PC-3 (cell line): ENCODE measurements around the gene EXOSC7. TPM values are rescaled to one million over a fixed set of nuclear protein-coding genes. Genes with fewer than 3 reads are reported as not detected.

ENCODE experiments used
- ATAC-seq: fragments of 200-7000 bp; cut with Tn5 transposase; 2 replicates; pipeline ENCODE4 v1.9.1; 2020; ENCODE audit warnings: mild to moderate bottlenecking, moderate library complexity
- BruUV-seq: library from RNA; stranded (reverse); fragments of 400-500 nt; replicated peaks from 2 replicates; lab custom pipeline; 2021; lab: Mats Ljungman, UMichigan
- CTCF ChIA-PET: fragments of 300-600 bp; sonication (Branson Sonifier 250); formaldehyde crosslinking; loops from one replicate; lab custom pipeline; 2022; ENCODE audit warnings: antibody characterized with exemption; lab: Charles Lee
- POLR2A ChIA-PET: fragments of 300-600 bp; sonication (Branson Sonifier 250); formaldehyde crosslinking; loops from one replicate; lab custom pipeline; 2022; ENCODE audit warnings: antibody characterized with exemption; ENCODE audit not compliant: unreplicated experiment; lab: Charles Lee
- DNase-seq: peaks from one replicate; pipeline ENCODE4 v3.0.0-alpha.2; 2015
- H2AFZ ChIP-seq: fragments of 300-600 bp; sonication (generic); 2 replicates; pipeline ENCODE4 v1.6.0; 2016; ENCODE audit warnings: antibody characterized with exemption, low read length
- H3F3A ChIP-seq: fragments of 300-600 bp; sonication (generic); one replicate; pipeline ENCODE4 v1.6.0; 2017; ENCODE audit warnings: antibody characterized with exemption, low read length, control low read depth, mild to moderate bottlenecking; ENCODE audit not compliant: unreplicated experiment
- H3K27ac ChIP-seq: fragments of 300-600 bp; sonication (generic); 2 replicates; pipeline ENCODE4 v1.5.1; 2016; ENCODE audit warnings: mild to moderate bottlenecking, low read length
- H3K27me3 ChIP-seq: fragments of 300-600 bp; sonication (generic); 2 replicates; pipeline ENCODE4 v1.6.1; 2016; ENCODE audit warnings: low read length, mixed read lengths
- H3K36me3 ChIP-seq: fragments of 300-600 bp; sonication (generic); 2 replicates; pipeline ENCODE4 v1.6.1; 2016; ENCODE audit warnings: low read depth, mixed run types, low read length, mixed read lengths
- H3K4me1 ChIP-seq: fragments of 300-600 bp; sonication (generic); 2 replicates; pipeline ENCODE4 v1.5.1; 2016; ENCODE audit warnings: low read length; ENCODE audit not compliant: insufficient read depth
- H3K4me2 ChIP-seq: fragments of 300-600 bp; sonication (generic); 2 replicates; pipeline ENCODE4 v1.6.0; 2016; ENCODE audit warnings: low read length
- H3K4me3 ChIP-seq: fragments of 300-600 bp; sonication (generic); 2 replicates; pipeline ENCODE4 v1.5.1; 2016; ENCODE audit warnings: mild to moderate bottlenecking, low read length, mixed read lengths
- H3K79me2 ChIP-seq: fragments of 300-600 bp; sonication (generic); 2 replicates; pipeline ENCODE4 v1.6.1; 2017; ENCODE audit warnings: low read length, mixed read lengths
- H3K9ac ChIP-seq: fragments of 300-600 bp; sonication (generic); 2 replicates; pipeline ENCODE4 v1.6.0; 2016; ENCODE audit warnings: mild to moderate bottlenecking, low read length
- H3K9me2 ChIP-seq: fragments of 300-600 bp; sonication (generic); replicated peaks from 2 replicates; pipeline ENCODE4 v1.6.1; 2016; ENCODE audit warnings: mixed run types, low read length, mixed read lengths
- H3K9me3 ChIP-seq: fragments of 300-600 bp; sonication (generic); 2 replicates; pipeline ENCODE4 v1.6.1; 2016; ENCODE audit warnings: low read length, mixed read lengths
- H4K20me1 ChIP-seq: fragments of 300-600 bp; sonication (generic); 2 replicates; pipeline ENCODE4 v1.6.1; 2016; ENCODE audit warnings: low read length, mixed read lengths
- EZH2 ChIP-seq: fragments of 300-600 bp; sonication (generic); IDR thresholded peaks from one replicate; pipeline ENCODE4 v1.6.1; 2017; ENCODE audit warnings: antibody characterized with exemption, mild to moderate bottlenecking, low read length; ENCODE audit not compliant: unreplicated experiment
- EZH2phosphoT487 ChIP-seq: fragments of 300-600 bp; sonication (generic); IDR thresholded peaks from 2 replicates; pipeline ENCODE4 v1.6.1; 2018; ENCODE audit warnings: mild to moderate bottlenecking, antibody characterized with exemption, low read length, borderline replicate concordance
- intact Hi-C: fragments of 100-400 bp; cut with micrococcal nuclease; formaldehyde crosslinking; loops from 2 replicates; pipeline ENCODE4 v1.9.0; 2023
- total RNA-seq: library from RNA; depleted of rRNA; stranded (reverse); fragments of >200 nt; gene quantifications from 2 replicates; pipeline ENCODE4 v1.2.3, GENCODE V29; 2014
- TF ChIP-seq, protein P1 (sequence below): fragments of 300-600 bp; sonication (generic); conservative IDR thresholded peaks from 2 replicates; pipeline ENCODE4 v1.5.1; 2017; ENCODE audit warnings: antibody characterized with exemption, low read depth, mild to moderate bottlenecking, low read length

EXOSC7 gene
- total RNA-seq, 1 experiment from 2014 or later, result 81.5 TPM

DNA sequence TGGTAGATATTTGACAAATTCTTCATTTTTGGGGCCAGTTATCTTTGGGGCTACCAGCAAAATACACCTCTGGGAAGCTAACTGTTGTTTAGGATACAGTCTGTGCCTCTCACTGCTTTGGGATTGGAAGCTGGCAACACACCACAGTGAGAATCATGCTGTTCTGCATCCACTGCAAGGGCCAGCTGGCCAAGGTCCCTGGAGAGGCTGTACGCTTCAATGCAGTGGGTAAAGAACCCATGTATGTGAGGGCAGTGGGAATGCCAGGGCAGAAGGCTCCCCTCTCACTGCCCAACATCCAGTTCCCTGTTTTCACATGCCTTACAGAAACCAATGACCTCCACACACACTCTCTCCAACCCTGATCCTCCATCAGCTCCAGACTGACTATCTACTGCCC is 20.1 kb upstream of the EXOSC7 start:
- Histone ChIP-seq H3K9me3 (no peaks in the 10 kb centered on the region), H3K36me3 (peaks cover 23% of the 10 kb centered on the region; the same call in 1 of the 2 replicates), H3K27me3 (no peaks in the 10 kb centered on the region), H3K4me1 (peaks cover 45% of the 10 kb centered on the region), H3K9ac (no peak overlapping the region), H3K27ac (peak overlapping the region; percentile 41), H3K4me3 (no peak overlapping the region), H3K79me2 (peaks cover 86% of the 10 kb centered on the region), H2AFZ (no peak overlapping the region), H3K9me2 (no peaks in the 10 kb centered on the region), H3F3A (peaks cover 4% of the 10 kb centered on the region), H4K20me1 (peaks cover 11% of the 10 kb centered on the region; the same call in 1 of the 2 replicates), H3K4me2 (peak overlapping the region; percentile 51)
- TF ChIP-seq, protein P1, sequence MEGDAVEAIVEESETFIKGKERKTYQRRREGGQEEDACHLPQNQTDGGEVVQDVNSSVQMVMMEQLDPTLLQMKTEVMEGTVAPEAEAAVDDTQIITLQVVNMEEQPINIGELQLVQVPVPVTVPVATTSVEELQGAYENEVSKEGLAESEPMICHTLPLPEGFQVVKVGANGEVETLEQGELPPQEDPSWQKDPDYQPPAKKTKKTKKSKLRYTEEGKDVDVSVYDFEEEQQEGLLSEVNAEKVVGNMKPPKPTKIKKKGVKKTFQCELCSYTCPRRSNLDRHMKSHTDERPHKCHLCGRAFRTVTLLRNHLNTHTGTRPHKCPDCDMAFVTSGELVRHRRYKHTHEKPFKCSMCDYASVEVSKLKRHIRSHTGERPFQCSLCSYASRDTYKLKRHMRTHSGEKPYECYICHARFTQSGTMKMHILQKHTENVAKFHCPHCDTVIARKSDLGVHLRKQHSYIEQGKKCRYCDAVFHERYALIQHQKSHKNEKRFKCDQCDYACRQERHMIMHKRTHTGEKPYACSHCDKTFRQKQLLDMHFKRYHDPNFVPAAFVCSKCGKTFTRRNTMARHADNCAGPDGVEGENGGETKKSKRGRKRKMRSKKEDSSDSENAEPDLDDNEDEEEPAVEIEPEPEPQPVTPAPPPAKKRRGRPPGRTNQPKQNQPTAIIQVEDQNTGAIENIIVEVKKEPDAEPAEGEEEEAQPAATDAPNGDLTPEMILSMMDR, result no peak
- TF ChIP-seq EZH2phosphoT487 (no peak), EZH2 (no peak)
- DNase-seq (no peak), ATAC-seq (no peak)
- BruUV-seq, result no TSS peak
- CTCF ChIA-PET, result interaction anchor here (0.9 kb wide), 1 partner anchor 41 kb away, joined by 5 read pairs; no protein-coding TSS in a partner anchor
- POLR2A ChIA-PET, result no interaction called here
- intact Hi-C loops, result loop anchor here (1.0 to 2.0 kb wide), 3 partner anchors 10 to 41 kb away; no protein-coding TSS in a partner anchor

DNA sequence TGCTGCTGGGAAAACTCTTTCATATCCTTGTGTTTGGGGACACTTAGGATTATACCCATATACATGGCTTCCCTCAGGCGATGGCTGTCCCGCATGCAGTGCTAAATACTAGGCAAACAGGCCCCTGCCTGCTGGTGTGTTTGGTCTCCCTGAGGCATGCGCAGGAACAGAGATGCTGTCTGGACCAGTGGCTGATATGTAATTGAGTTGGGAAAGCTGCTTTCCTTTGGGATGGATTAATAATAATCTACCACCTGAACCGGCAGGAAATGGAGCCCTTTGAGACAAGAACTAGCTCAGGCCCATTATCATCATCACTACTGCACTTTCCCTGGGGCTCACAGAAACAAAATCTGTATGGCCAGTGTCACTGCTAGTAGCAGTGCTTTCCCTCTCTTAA is 18.1 kb upstream of the EXOSC7 start:
- H3K4me3 ChIP-seq, result no peak overlapping the region
- no peak for TF ChIP-seq EZH2
- TF ChIP-seq EZH2phosphoT487, result no peak
- ATAC-seq, result no peak
- H3K4me2 ChIP-seq, result no peak overlapping the region
- peaks cover 91% of the 10 kb centered on the region for H3K79me2 ChIP-seq
- H3K4me1 ChIP-seq, result peaks cover 60% of the 10 kb centered on the region
- H2AFZ ChIP-seq, result no peak overlapping the region
- H3K9me3 ChIP-seq, result no peaks in the 10 kb centered on the region
- ChIA-PET POLR2A (no interaction called here), CTCF (no interaction called here)
- no peaks in the 10 kb centered on the region for H3K9me2 ChIP-seq
- H3K27ac ChIP-seq, result no peak overlapping the region
- no peak overlapping the region for H3K9ac ChIP-seq
- DNase-seq, result no peak
- peaks cover 4% of the 10 kb centered on the region for H3F3A ChIP-seq
- intact Hi-C loops, result no loop called here
- peaks cover 19% of the 10 kb centered on the region; the same call in 1 of the 2 replicates for H3K36me3 ChIP-seq
- BruUV-seq, result no TSS peak
- H4K20me1 ChIP-seq, result peaks cover 6% of the 10 kb centered on the region; the same call in 1 of the 2 replicates
- no peaks in the 10 kb centered on the region for H3K27me3 ChIP-seq

DNA sequence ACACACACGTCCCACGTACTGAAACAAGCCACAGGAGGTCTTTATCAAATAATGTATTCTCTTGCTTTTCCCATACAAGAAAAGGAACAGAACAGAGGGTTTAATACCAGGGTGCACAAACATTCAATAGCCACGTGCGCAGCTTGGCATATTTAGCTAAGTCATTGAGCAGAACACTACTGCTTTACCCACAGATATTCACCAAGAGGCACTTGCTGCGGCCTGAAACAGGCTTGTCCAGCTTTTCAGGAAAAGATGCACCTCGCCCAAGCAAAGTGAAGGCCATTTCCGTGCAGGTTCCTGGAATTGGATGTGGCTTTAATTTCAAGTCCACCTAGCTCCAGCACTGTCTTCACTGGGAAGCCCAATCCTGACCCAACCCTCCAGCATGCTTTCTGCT is 17.7 kb upstream of the EXOSC7 start:
- H3K36me3 ChIP-seq, result peaks cover 19% of the 10 kb centered on the region; the same call in 1 of the 2 replicates
- peaks cover 4% of the 10 kb centered on the region for H3F3A ChIP-seq
- peak; percentile 49 for DNase-seq
- no peak overlapping the region for H3K27ac ChIP-seq
- ATAC-seq, result no peak
- H3K9me3 ChIP-seq, result no peaks in the 10 kb centered on the region
- H3K79me2 ChIP-seq, result peaks cover 92% of the 10 kb centered on the region
- H3K9ac ChIP-seq, result no peak overlapping the region
- no peaks in the 10 kb centered on the region for H3K9me2 ChIP-seq
- no peak overlapping the region for H3K4me3 ChIP-seq
- peaks cover 6% of the 10 kb centered on the region; the same call in 1 of the 2 replicates for H4K20me1 ChIP-seq
- H3K27me3 ChIP-seq, result no peaks in the 10 kb centered on the region
- peaks cover 64% of the 10 kb centered on the region for H3K4me1 ChIP-seq
- no peak overlapping the region for H2AFZ ChIP-seq
- CTCF ChIA-PET, result no interaction called here
- intact Hi-C loops, result no loop called here
- TSS peak; percentile 4 for BruUV-seq
- no peak overlapping the region for H3K4me2 ChIP-seq
- POLR2A ChIA-PET, result no interaction called here
- TF ChIP-seq EZH2, result no peak
- no peak for TF ChIP-seq EZH2phosphoT487
- TF ChIP-seq, protein P1, result no peak
